ENCODE data around the gene USP9X. TPM values are rescaled to one million over a fixed set of nuclear protein-coding genes. Genes with fewer than 3 reads are reported as not detected.

Gene USP9X
- total RNA-seq, 6 experiments from 2014 or later, result 54.1 to 73.0 (median 60.9) TPM

DNA sequence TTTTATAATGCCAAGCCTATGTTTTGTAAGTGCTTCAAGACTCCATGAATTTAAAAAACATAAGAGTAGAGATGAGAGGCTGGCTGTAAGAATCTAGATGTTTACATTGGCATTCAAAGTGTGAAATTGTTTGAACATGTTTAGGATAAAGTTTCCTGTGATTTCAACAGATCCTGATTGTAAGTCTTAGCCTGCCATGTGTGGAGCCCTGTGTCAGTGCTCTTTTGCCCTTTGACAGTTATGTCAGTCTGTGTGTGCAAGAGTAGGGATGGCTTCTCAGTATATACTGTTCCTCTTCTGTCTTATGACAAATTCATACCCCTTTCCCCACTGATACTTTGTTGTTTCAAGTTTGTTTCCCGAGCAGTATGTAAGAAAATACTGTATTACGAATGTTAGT is 68.2 kb downstream of the USP9X start:
- no peak overlapping the region for H3K4me3 Mint-ChIP-seq
- no peaks in the 10 kb centered on the region for H3K9me3 Mint-ChIP-seq
- TF ChIP-seq, protein P1, sequence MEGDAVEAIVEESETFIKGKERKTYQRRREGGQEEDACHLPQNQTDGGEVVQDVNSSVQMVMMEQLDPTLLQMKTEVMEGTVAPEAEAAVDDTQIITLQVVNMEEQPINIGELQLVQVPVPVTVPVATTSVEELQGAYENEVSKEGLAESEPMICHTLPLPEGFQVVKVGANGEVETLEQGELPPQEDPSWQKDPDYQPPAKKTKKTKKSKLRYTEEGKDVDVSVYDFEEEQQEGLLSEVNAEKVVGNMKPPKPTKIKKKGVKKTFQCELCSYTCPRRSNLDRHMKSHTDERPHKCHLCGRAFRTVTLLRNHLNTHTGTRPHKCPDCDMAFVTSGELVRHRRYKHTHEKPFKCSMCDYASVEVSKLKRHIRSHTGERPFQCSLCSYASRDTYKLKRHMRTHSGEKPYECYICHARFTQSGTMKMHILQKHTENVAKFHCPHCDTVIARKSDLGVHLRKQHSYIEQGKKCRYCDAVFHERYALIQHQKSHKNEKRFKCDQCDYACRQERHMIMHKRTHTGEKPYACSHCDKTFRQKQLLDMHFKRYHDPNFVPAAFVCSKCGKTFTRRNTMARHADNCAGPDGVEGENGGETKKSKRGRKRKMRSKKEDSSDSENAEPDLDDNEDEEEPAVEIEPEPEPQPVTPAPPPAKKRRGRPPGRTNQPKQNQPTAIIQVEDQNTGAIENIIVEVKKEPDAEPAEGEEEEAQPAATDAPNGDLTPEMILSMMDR (IDR thresholded peaks at IDR 0.05), result no peak
- H3K27me3 Mint-ChIP-seq (ENCODE audit: insufficient read depth), result no peaks in the 10 kb centered on the region
- no peak overlapping the region for H3K27ac Mint-ChIP-seq
- H3K36me3 Mint-ChIP-seq (ENCODE audit: low read depth), result peaks cover 15% of the 10 kb centered on the region
- DNase-seq, result no peak
- peaks cover 27% of the 10 kb centered on the region for H3K4me1 Mint-ChIP-seq (ENCODE audit: low read depth)

- no peak for DNase-seq
- TF ChIP-seq, protein P1 (IDR thresholded peaks at IDR 0.05), result no peak
- H3K27ac Mint-ChIP-seq, result no peak overlapping the region
- H3K4me1 Mint-ChIP-seq (ENCODE audit: low read depth), result peaks cover 22% of the 10 kb centered on the region
- no peaks in the 10 kb centered on the region for H3K27me3 Mint-ChIP-seq (ENCODE audit: insufficient read depth)
- no peak overlapping the region for H3K4me3 Mint-ChIP-seq
- H3K9me3 Mint-ChIP-seq, result no peaks in the 10 kb centered on the region
- H3K36me3 Mint-ChIP-seq (ENCODE audit: low read depth), result peaks cover 10% of the 10 kb centered on the region; the same call in 1 of the 2 replicates
Measured at GRCh38 chrX:41153957-41154356, 68.7 kb downstream of the USP9X start.

DNA sequence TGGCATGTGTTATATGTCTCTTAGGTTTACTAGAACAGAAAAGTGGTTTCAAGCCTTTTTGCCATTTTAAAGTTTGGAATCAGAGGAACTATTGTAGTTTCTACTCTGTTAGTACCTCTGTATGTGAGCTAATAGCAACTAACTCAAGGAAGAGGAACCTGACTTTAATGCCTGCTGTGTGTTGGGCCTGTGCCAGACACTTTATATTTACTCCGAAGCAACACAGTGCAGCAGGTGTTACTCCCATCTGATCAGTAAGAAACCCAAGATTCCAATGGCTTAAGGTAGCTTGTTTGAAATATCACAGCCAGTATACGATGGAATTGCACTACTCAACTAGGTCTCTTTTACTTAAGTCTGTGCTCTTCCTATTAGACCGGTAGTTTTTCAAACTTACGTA is 79.2 kb downstream of the USP9X start:
- Mint-ChIP-seq H3K36me3 (ENCODE audit: low read depth) (no peaks in the 10 kb centered on the region), H3K27me3 (ENCODE audit: insufficient read depth) (no peaks in the 10 kb centered on the region; the same call in 1 of the 2 replicates), H3K4me1 (ENCODE audit: low read depth) (peaks cover 11% of the 10 kb centered on the region; the same call in 1 of the 2 replicates), H3K27ac (no peak overlapping the region), H3K4me3 (no peak overlapping the region), H3K9me3 (no peaks in the 10 kb centered on the region)
- TF ChIP-seq, protein P1 (IDR thresholded peaks at IDR 0.05), result no peak
- no peak for DNase-seq

DNA sequence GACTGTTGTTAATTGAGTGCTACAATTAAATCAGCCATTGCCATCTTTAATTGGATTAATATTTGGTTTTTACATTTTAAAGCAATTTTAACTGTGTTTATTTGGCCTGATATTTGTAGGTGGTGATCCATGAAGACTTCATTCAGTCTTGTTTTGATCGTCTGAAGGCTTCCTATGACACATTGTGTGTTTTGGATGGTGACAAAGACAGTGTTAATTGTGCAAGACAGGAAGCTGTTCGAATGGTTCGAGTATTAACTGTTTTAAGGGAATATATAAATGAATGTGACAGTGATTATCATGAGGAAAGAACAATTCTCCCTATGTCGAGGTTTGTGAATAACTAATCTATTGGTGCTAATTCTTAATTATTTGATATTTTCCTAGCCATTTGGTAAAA is 82.6 kb downstream of the USP9X start:
- Mint-ChIP-seq H3K36me3 (ENCODE audit: low read depth) (peaks cover 4% of the 10 kb centered on the region), H3K4me3 (no peak overlapping the region), H3K27ac (no peak overlapping the region), H3K27me3 (ENCODE audit: insufficient read depth) (no peaks in the 10 kb centered on the region; the same call in 1 of the 2 replicates), H3K9me3 (no peaks in the 10 kb centered on the region), H3K4me1 (ENCODE audit: low read depth) (peaks cover 5% of the 10 kb centered on the region; the same call in 1 of the 2 replicates)
- DNase-seq, result no peak
- TF ChIP-seq, protein P1 (IDR thresholded peaks at IDR 0.05), result no peak

- peaks cover 6% of the 10 kb centered on the region for H3K36me3 Mint-ChIP-seq (ENCODE audit: low read depth)
- no peak for DNase-seq
- H3K27ac Mint-ChIP-seq, result no peak overlapping the region
- H3K27me3 Mint-ChIP-seq (ENCODE audit: insufficient read depth), result no peaks in the 10 kb centered on the region; the same call in 1 of the 2 replicates
- TF ChIP-seq, protein P1 (IDR thresholded peaks at IDR 0.05), result no peak
- H3K4me1 Mint-ChIP-seq (ENCODE audit: low read depth), result no peaks in the 10 kb centered on the region
- no peak overlapping the region for H3K4me3 Mint-ChIP-seq
- H3K9me3 Mint-ChIP-seq, result no peaks in the 10 kb centered on the region
Measured at GRCh38 chrX:41176263-41176662, 91.0 kb downstream of the USP9X start.

GRCh38 chrX:41177297-41177696 is 92.1 kb downstream of the USP9X start:
- Mint-ChIP-seq H3K27ac (no peak overlapping the region), H3K9me3 (no peaks in the 10 kb centered on the region), H3K4me3 (no peak overlapping the region), H3K4me1 (ENCODE audit: low read depth) (no peaks in the 10 kb centered on the region), H3K36me3 (ENCODE audit: low read depth) (peaks cover 6% of the 10 kb centered on the region), H3K27me3 (ENCODE audit: insufficient read depth) (no peaks in the 10 kb centered on the region; the same call in 1 of the 2 replicates)
- TF ChIP-seq, protein P1 (IDR thresholded peaks at IDR 0.05), result no peak
- DNase-seq, result no peak
